Activated CD8-positive, alpha-beta memory T cell treated with anti-CD3 and anti-CD28 coated beads, Interleukin-2, amount 50 U/mL, for 24 hours (primary cell): ENCODE measurements around the gene ANKRD34A.
A peak's percentile ranks its signal among the peaks of the same experiment; 100 is the strongest.

Experiments used
- DNase-seq: peaks from one replicate; pipeline ENCODE4 v3.0.0-alpha.2; 2020; ENCODE audit errors: extremely low read depth

ANKRD34A gene

GRCh38 chr1:145964328-145965118 is at the start of gene ANKRD34A, which contains the start of gene POLR3GL:
Gene ANKRD34A, minus strand, starts transcription at chr1:145964575. Its CDS starts 2,816 bp downstream, at chr1:145961759.
Gene POLR3GL, plus strand, starts transcription at chr1:145964690. Its CDS starts 10,176 bp downstream, at chr1:145974866.
- peak; percentile 84 for DNase-seq

GRCh38 chr1:146013559-146013922 is 49.2 kb upstream of the ANKRD34A start:
- DNase-seq = no peak

GRCh38 chr1:146012703-146013558 is 48.6 kb upstream of the ANKRD34A start:
- no peak for DNase-seq

- DNase-seq = no peak
These were observed 45.9 kb upstream of the ANKRD34A start for GRCh38 chr1:146010126-146010738.

GRCh38 chr1:146007489-146008133 is 43.2 kb upstream of the ANKRD34A start:
- DNase-seq = no peak

GRCh38 chr1:146001709-146002108 is 37.3 kb upstream of the ANKRD34A start:
- no peak for DNase-seq

- DNase-seq = no peak
These were observed 35.1 kb upstream of the ANKRD34A start for GRCh38 chr1:145999321-146000024.

- DNase-seq = no peak
These were observed 33.3 kb upstream of the ANKRD34A start for GRCh38 chr1:145997718-145998023.

GRCh38 chr1:145997016-145997717 is 32.8 kb upstream of the ANKRD34A start:
- no peak for DNase-seq

GRCh38 chr1:145996433-145997015 is 32.1 kb upstream of the ANKRD34A start, which contains the start of gene TXNIP:
Gene TXNIP, minus strand, starts transcription at chr1:145996579. Its CDS starts 313 bp downstream, at chr1:145996266.
- DNase-seq = peak; percentile 91

GRCh38 chr1:145995964-145996432 is 31.6 kb upstream of the ANKRD34A start:
- no peak for DNase-seq

GRCh38 chr1:145995148-145995881 is 30.9 kb upstream of the ANKRD34A start:
- no peak for DNase-seq

GRCh38 chr1:145994391-145995120 is 30.2 kb upstream of the ANKRD34A start:
- no peak for DNase-seq

- no peak for DNase-seq
These were observed 29.4 kb upstream of the ANKRD34A start for GRCh38 chr1:145993618-145994390.

GRCh38 chr1:145992958-145993617 is 28.7 kb upstream of the ANKRD34A start:
- no peak for DNase-seq

- DNase-seq = no peak
These were observed 28.1 kb upstream of the ANKRD34A start for GRCh38 chr1:145992502-145992936.

GRCh38 chr1:145991735-145992412 is 27.5 kb upstream of the ANKRD34A start:
- DNase-seq = no peak
